Adrenal gland (tissue), 12 donors: Measurements from ENCODE around the gene AFF1. TPM values are rescaled to one million over a fixed set of nuclear protein-coding genes. Genes with fewer than 3 reads are reported as not detected.

Experiments used
- DNase-seq, 7 donors: peaks; one replicate each; pipeline ENCODE4 v3.0.0-alpha.2; 2019 to 2020
- H3K27ac ChIP-seq, 5 donors: fragments of 200-600 bp; sonication (generic) in 4 of 5; 1 replicate in 3 of 5; 2 replicates in 2 of 5; pipeline versions ENCODE4 v1.5.1 to v1.8.0; 2016 to 2020; ENCODE audit warnings: mild to moderate bottlenecking in 1 of 5
- H3K27me3 ChIP-seq: fragments of 200-600 bp; 2 replicates; pipeline ENCODE4 v1.8.0; 2021
- H3K36me3 ChIP-seq, 2 donors: fragments of 200-600 bp; replicated peaks in 1 of 2; 1 replicate in 1 of 2; 2 replicates in 1 of 2; pipeline versions ENCODE4 v1.5.1 to v1.8.0; 2018 to 2022
- H3K4me1 ChIP-seq, 2 donors: fragments of 200-600 bp; replicated peaks in 1 of 2; 1 replicate in 1 of 2; 2 replicates in 1 of 2; pipeline versions ENCODE4 v1.5.1 to v1.8.0; 2018 to 2021
- H3K4me3 ChIP-seq, 4 donors: fragments of 200-600 bp; sonication (generic) in 3 of 4; one replicate each; pipeline ENCODE4 v1.5.1; 2016 to 2018
- H3K9me3 ChIP-seq, 3 donors: fragments of 200-600 bp; sonication (generic) in 1 of 3; replicated peaks in 1 of 3; 1 replicate in 2 of 3; 2 replicates in 1 of 3; pipeline versions ENCODE4 v1.5.1 to v1.8.0; 2016 to 2021
- POLR2A ChIP-seq, 2 donors: fragments of 450-650 bp; IDR thresholded peaks; one replicate each; pipeline ENCODE4 v1.6.1; 2017; ENCODE audit warnings: antibody characterized with exemption in 2 of 2, mild to moderate bottlenecking in 2 of 2, moderate library complexity in 1 of 2
- WGBS, 4 donors: extraction: QIAGEN DNeasy Blood & Tissue Kit in 2 of 4; methylation state at CpG; one replicate each; pipeline versions ENCODE4 v1.1.5 to v1.1.7; 2013 to 2017; 5-methylcytosine and 5-hydroxymethylcytosine counted together
- intact Hi-C, 2 donors: fragments of 100-400 bp; cut with DNase I; formaldehyde crosslinking; loops; one replicate each; pipeline versions ENCODE4 v1.14.1 to v1.15.0; 2022 to 2023
- polyA plus RNA-seq, 3 donors: library from polyadenylated mRNA; stranded (reverse); fragments of 200-250 nt in 2 of 3; fragments of 350-450 nt in 1 of 3; fragmentation: Illumina TruSeq in 1 of 3; extraction: RNeasy Lipid Tissue Mini Kit (QIAGEN cat#74804) in 1 of 3; gene quantifications; one replicate each; pipeline ENCODE4 v1.2.3, GENCODE V29; 2013 to 2014
- total RNA-seq, 9 donors: library from RNA; depleted of rRNA in 4 of 9; stranded (reverse); fragments of >200 nt in 4 of 9; fragments of 120-200 nt in 1 of 9; fragmentation: NEBNext Ultra II Directional in 1 of 9; extraction: Animal tissue kit (Norgen Biotek cat#: 25700) in 1 of 9; gene quantifications; one replicate each; pipeline versions ENCODE4 v1.1.0 to v1.2.4, GENCODE V29; 2013 to 2023
- TF ChIP-seq, protein P1 (sequence below), 6 experiments: fragments of 450-650 bp in 4 of 6; fragments of 200-600 bp in 2 of 6; sonication (generic) in 1 of 6; IDR thresholded peaks; 1 replicate in 5 of 6; 2 replicates in 1 of 6; pipeline versions ENCODE4 v1.5.1 to v1.8.0; 2016 to 2021; ENCODE audit warnings: antibody characterized with exemption in 6 of 6, mild to moderate bottlenecking in 2 of 6, moderate library complexity in 1 of 6
- donor health status: healthy with polysubstance abuse.
- donor health status: Bipolar disorder and iron deficiency.
- donor health status: DM: yes; HTN: yes; CAD: no.
- donor health status: DM: no; HTN: no; CAD: no.
- donor health status: DM: no; HTN: no; CAD: no.
- donor health status: DM: yes; HTN: yes; CAD: no.

AFF1 gene
- total and polyA plus RNA-seq, 12 donors: 9.9 to 109 (median 52.3) TPM

- Histone ChIP-seq H3K36me3 (no peaks in the 10 kb centered on the region), H3K4me3 (peak overlapping the region in 3 of 4 donors; percentile 73 to 95 (median 86)), H3K27me3 (no peaks in the 10 kb centered on the region), H3K4me1 (peaks cover 3 to 15% of the 10 kb centered on the region in 2 donors), H3K9me3 (no peaks in the 10 kb centered on the region), H3K27ac (peak overlapping the region in 3 of 5 donors; percentile 54 to 76 (median 74))
- intact Hi-C loops: loop anchor here (2.0 to 5.0 kb wide), 2 partner anchors 394 to 395 kb away; no protein-coding TSS in a partner anchor
- no peak for DNase-seq
- no peak for TF ChIP-seq POLR2A (IDR thresholded peaks at IDR 0.05)
- TF ChIP-seq, protein P1, sequence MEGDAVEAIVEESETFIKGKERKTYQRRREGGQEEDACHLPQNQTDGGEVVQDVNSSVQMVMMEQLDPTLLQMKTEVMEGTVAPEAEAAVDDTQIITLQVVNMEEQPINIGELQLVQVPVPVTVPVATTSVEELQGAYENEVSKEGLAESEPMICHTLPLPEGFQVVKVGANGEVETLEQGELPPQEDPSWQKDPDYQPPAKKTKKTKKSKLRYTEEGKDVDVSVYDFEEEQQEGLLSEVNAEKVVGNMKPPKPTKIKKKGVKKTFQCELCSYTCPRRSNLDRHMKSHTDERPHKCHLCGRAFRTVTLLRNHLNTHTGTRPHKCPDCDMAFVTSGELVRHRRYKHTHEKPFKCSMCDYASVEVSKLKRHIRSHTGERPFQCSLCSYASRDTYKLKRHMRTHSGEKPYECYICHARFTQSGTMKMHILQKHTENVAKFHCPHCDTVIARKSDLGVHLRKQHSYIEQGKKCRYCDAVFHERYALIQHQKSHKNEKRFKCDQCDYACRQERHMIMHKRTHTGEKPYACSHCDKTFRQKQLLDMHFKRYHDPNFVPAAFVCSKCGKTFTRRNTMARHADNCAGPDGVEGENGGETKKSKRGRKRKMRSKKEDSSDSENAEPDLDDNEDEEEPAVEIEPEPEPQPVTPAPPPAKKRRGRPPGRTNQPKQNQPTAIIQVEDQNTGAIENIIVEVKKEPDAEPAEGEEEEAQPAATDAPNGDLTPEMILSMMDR (IDR thresholded peaks at IDR 0.05): no peak
- 12 to 18% (median 12%) methylated on average over 12 to 13 of the region's 13 CpGs for WGBS, 4 donors
Measured at GRCh38 chr4:86892636-86892960, 42.2 kb upstream of the AFF1 start.

DNA sequence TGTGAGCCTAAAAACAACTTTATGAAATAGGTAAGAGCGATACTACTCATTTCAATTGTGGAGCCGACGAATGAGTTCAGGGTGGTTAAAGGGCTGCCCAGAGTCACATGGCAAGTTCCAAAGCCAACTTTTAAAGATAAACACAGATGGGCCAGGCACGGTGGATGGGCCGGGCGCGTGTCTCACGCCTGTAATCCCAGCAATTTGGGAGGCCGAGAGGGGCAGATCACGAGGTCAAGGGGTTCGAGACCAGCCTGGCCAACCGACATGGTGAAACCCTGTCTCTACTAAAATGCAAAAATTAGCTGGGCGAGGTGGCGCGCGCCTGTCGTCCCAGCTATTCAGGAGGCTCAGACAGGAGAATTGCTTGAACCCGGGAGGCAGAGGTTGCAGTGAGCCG lies 41.7 kb upstream of the AFF1 start:
- Histone ChIP-seq H3K9me3 (no peaks in the 10 kb centered on the region), H3K27me3 (no peaks in the 10 kb centered on the region), H3K4me3 (no peak overlapping the region), H3K4me1 (peaks cover 3 to 15% of the 10 kb centered on the region in 2 donors), H3K36me3 (no peaks in the 10 kb centered on the region), H3K27ac (no peak overlapping the region)
- TF ChIP-seq, protein P1 (IDR thresholded peaks at IDR 0.05): no peak
- TF ChIP-seq POLR2A (IDR thresholded peaks at IDR 0.05): no peak
- 90 to 95% (median 93%) methylated on average over 19 of the region's 19 CpGs for WGBS, 4 donors
- DNase-seq: no peak
- intact Hi-C loops: loop anchor here (2.0 to 5.0 kb wide), 2 partner anchors 394 to 396 kb away; no protein-coding TSS in a partner anchor

DNA sequence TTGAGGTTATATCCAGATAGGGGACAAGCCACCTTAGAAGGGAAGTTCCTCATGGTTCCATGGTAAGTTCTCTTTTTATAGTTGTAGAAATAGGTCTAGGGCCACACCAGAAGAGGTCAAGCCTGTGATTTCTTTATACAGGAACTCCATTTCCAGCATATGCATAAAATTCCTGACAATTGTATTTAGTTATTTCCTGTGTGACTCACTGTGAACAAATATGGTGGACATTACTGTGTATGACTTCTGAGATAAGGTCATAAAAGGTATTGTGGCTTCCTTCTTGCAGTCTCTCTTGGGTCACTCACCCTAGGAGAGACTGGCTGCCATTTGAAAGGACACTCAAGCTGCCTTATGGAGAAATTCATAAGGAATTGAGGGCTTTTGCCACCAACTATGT lies 40.4 kb upstream of the AFF1 start:
- Histone ChIP-seq H3K4me3 (no peak overlapping the region), H3K27me3 (no peaks in the 10 kb centered on the region), H3K36me3 (no peaks in the 10 kb centered on the region), H3K4me1 (peaks cover 3 to 15% of the 10 kb centered on the region in 2 donors), H3K9me3 (no peaks in the 10 kb centered on the region), H3K27ac (no peak overlapping the region)
- TF ChIP-seq, protein P1 (IDR thresholded peaks at IDR 0.05): no peak
- TF ChIP-seq POLR2A (IDR thresholded peaks at IDR 0.05): no peak
- intact Hi-C loops: loop anchor here in 1 of 2 donors (5.0 kb wide), 1 partner anchor 397 kb away; no protein-coding TSS in a partner anchor
- DNase-seq: no peak

GRCh38 chr4:86895692-86896488 lies 38.9 kb upstream of the AFF1 start:
- Histone ChIP-seq H3K4me1 (peaks cover 3 to 15% of the 10 kb centered on the region in 2 donors), H3K9me3 (no peaks in the 10 kb centered on the region), H3K4me3 (no peak overlapping the region), H3K36me3 (no peaks in the 10 kb centered on the region), H3K27me3 (no peaks in the 10 kb centered on the region), H3K27ac (peak overlapping the region in 1 of 5 donors; percentile 14)
- intact Hi-C loops: no loop called here
- DNase-seq: peak in 4 of 7 donors; percentile 21 to 42 (median 25)
- 66 to 71% (median 68%) methylated on average over 6 of the region's 6 CpGs for WGBS, 4 donors
- TF ChIP-seq POLR2A (IDR thresholded peaks at IDR 0.05): no peak
- TF ChIP-seq, protein P1 (IDR thresholded peaks at IDR 0.05): peak; percentile 61 to 88 (median 78)
